ENCODE measurements around the gene MEGF11. TPM values are rescaled to one million over a fixed set of nuclear protein-coding genes. Genes with fewer than 3 reads are reported as not detected.
"Not testable (repeated sequence)": the region's sequence is repeated elsewhere in the genome, so short reads cannot be mapped to it uniquely, and the experiment has no call there.

The MEGF11 gene
- polyA plus RNA-seq, 6 donors from 2014 or later: 1.00 TPM; not detected in 5

GRCh38 chr15:66007663-66008262, 245.8 kb downstream of the MEGF11 start:
- no peaks in the 10 kb centered on the region for H3K9me3 Mint-ChIP-seq
- no peaks in the 10 kb centered on the region for H3K4me1 Mint-ChIP-seq
- no peak overlapping the region for H3K27ac Mint-ChIP-seq
- ATAC-seq (ENCODE audit: low read depth in 2 of 2) (no peak), DNase-seq (no peak)
- H3K27me3 Mint-ChIP-seq: peaks cover 8 to 33% (median 22%) of the 10 kb centered on the region in 3 donors
- no peak overlapping the region for H3K4me3 Mint-ChIP-seq
- no peaks in the 10 kb centered on the region for H3K36me3 Mint-ChIP-seq

GRCh38 chr15:66006986-66007385, 246.6 kb downstream of the MEGF11 start:
- no peaks in the 10 kb centered on the region for H3K36me3 Mint-ChIP-seq
- H3K27me3 Mint-ChIP-seq: peaks cover 8 to 33% (median 22%) of the 10 kb centered on the region in 3 donors
- ATAC-seq (ENCODE audit: low read depth in 2 of 2) (no peak), DNase-seq (no peak)
- H3K27ac Mint-ChIP-seq: peak overlapping the region in 1 of 6 donors; percentile 29
- H3K4me1 Mint-ChIP-seq: no peaks in the 10 kb centered on the region
- no peak overlapping the region for H3K4me3 Mint-ChIP-seq
- no peaks in the 10 kb centered on the region for H3K9me3 Mint-ChIP-seq

GRCh38 chr15:66004618-66005262, 248.8 kb downstream of the MEGF11 start:
- Mint-ChIP-seq H3K27me3 (peaks cover 8 to 50% (median 31%) of the 10 kb centered on the region in 3 donors), H3K4me1 (no peaks in the 10 kb centered on the region), H3K4me3 (no peak overlapping the region), H3K36me3 (no peaks in the 10 kb centered on the region), H3K27ac (no peak overlapping the region), H3K9me3 (no peaks in the 10 kb centered on the region)
- ATAC-seq (ENCODE audit: low read depth in 2 of 2) (no peak), DNase-seq (no peak)

- Mint-ChIP-seq H3K27me3 (peaks cover 8 to 50% (median 36%) of the 10 kb centered on the region in 3 donors), H3K27ac (peak overlapping the region in 1 of 6 donors; percentile 57), H3K4me3 (peak overlapping the region in 1 of 8 donors; percentile 29)
- not testable (repeated sequence) for H3K4me1 Mint-ChIP-seq; H3K36me3 Mint-ChIP-seq; ATAC-seq (ENCODE audit: low read depth in 2 of 2); H3K9me3 Mint-ChIP-seq; DNase-seq
Observed at GRCh38 chr15:66003129-66003528, 250.4 kb downstream of the MEGF11 start.

GRCh38 chr15:66001717-66002426, 251.7 kb downstream of the MEGF11 start:
- no peaks in the 10 kb centered on the region for H3K9me3 Mint-ChIP-seq
- H3K4me3 Mint-ChIP-seq: no peak overlapping the region
- no peak for DNase-seq
- H3K27me3 Mint-ChIP-seq: peaks cover 14 to 51% (median 36%) of the 10 kb centered on the region in 3 donors
- ATAC-seq (ENCODE audit: low read depth in 2 of 2): no peak
- H3K27ac Mint-ChIP-seq: no peak overlapping the region
- H3K36me3 Mint-ChIP-seq: no peaks in the 10 kb centered on the region
- H3K4me1 Mint-ChIP-seq: no peaks in the 10 kb centered on the region

- Mint-ChIP-seq H3K4me3 (no peak overlapping the region), H3K27me3 (peaks cover 14 to 42% (median 36%) of the 10 kb centered on the region in 3 donors), H3K9me3 (peaks cover 0 to 2% (median 0%) of the 10 kb centered on the region in 7 donors), H3K27ac (no peak overlapping the region), H3K36me3 (no peaks in the 10 kb centered on the region), H3K4me1 (no peaks in the 10 kb centered on the region)
- no peak for ATAC-seq (ENCODE audit: low read depth in 2 of 2)
- no peak for DNase-seq
Observed at GRCh38 chr15:66001042-66001441, 252.5 kb downstream of the MEGF11 start.

GRCh38 chr15:65998486-65998885, 255.1 kb downstream of the MEGF11 start:
- Mint-ChIP-seq H3K36me3 (no peaks in the 10 kb centered on the region), H3K27ac (no peak overlapping the region), H3K9me3 (peaks cover 0 to 2% (median 0%) of the 10 kb centered on the region in 7 donors), H3K27me3 (peaks cover 11 to 46% (median 33%) of the 10 kb centered on the region in 3 donors), H3K4me3 (no peak overlapping the region), H3K4me1 (peaks cover 0 to 5% (median 0%) of the 10 kb centered on the region in 3 donors)
- DNase-seq (no peak), ATAC-seq (ENCODE audit: low read depth in 2 of 2) (no peak)

- Mint-ChIP-seq H3K9me3 (peaks cover 0 to 2% (median 0%) of the 10 kb centered on the region in 7 donors), H3K27ac (no peak overlapping the region), H3K36me3 (no peaks in the 10 kb centered on the region), H3K27me3 (peaks cover 20 to 57% (median 41%) of the 10 kb centered on the region in 3 donors), H3K4me1 (peaks cover 0 to 5% (median 0%) of the 10 kb centered on the region in 3 donors), H3K4me3 (no peak overlapping the region)
- DNase-seq (no peak), ATAC-seq (ENCODE audit: low read depth in 2 of 2) (no peak)
Observed at GRCh38 chr15:65996901-65997300, 256.6 kb downstream of the MEGF11 start.

- H3K27me3 Mint-ChIP-seq: peaks cover 25 to 56% (median 42%) of the 10 kb centered on the region in 3 donors
Observed at GRCh38 chr15:65994832-65995231, 258.7 kb downstream of the MEGF11 start.

GRCh38 chr15:65993762-65994161, 259.8 kb downstream of the MEGF11 start:
- H3K4me3 Mint-ChIP-seq: no peak overlapping the region
- no peak for ATAC-seq (ENCODE audit: low read depth in 2 of 2)
- H3K36me3 Mint-ChIP-seq: no peaks in the 10 kb centered on the region
- peaks cover 0 to 5% (median 0%) of the 10 kb centered on the region in 3 donors for H3K4me1 Mint-ChIP-seq
- no peak for DNase-seq
- peaks cover 0 to 2% (median 0%) of the 10 kb centered on the region in 7 donors for H3K9me3 Mint-ChIP-seq
- H3K27me3 Mint-ChIP-seq: peaks cover 25 to 60% (median 41%) of the 10 kb centered on the region in 3 donors
- H3K27ac Mint-ChIP-seq: no peak overlapping the region

More at GRCh38 chr15:65994832-65995231, 258.7 kb downstream of the MEGF11 start:
- Mint-ChIP-seq H3K36me3 (no peaks in the 10 kb centered on the region), H3K27ac (peak overlapping the region in 1 of 6 donors; percentile 34), H3K9me3 (peaks cover 0 to 2% (median 0%) of the 10 kb centered on the region in 7 donors), H3K4me3 (no peak overlapping the region), H3K4me1 (peaks cover 0 to 5% (median 0%) of the 10 kb centered on the region in 3 donors)
- DNase-seq: no peak
- ATAC-seq (ENCODE audit: low read depth in 2 of 2): no peak

GRCh38 chr15:65993236-65993635, 260.3 kb downstream of the MEGF11 start:
- no peak for ATAC-seq (ENCODE audit: low read depth in 2 of 2)
- Mint-ChIP-seq H3K9me3 (peaks cover 0 to 2% (median 0%) of the 10 kb centered on the region in 7 donors), H3K4me1 (peaks cover 0 to 5% (median 0%) of the 10 kb centered on the region in 3 donors), H3K4me3 (no peak overlapping the region), H3K36me3 (no peaks in the 10 kb centered on the region), H3K27me3 (peaks cover 25 to 63% (median 46%) of the 10 kb centered on the region in 3 donors), H3K27ac (no peak overlapping the region)
- no peak for DNase-seq

- peaks cover 19 to 58% (median 55%) of the 10 kb centered on the region in 3 donors for H3K27me3 Mint-ChIP-seq
- peaks cover 0 to 2% (median 0%) of the 10 kb centered on the region in 7 donors for H3K9me3 Mint-ChIP-seq
- H3K4me1 Mint-ChIP-seq: peaks cover 0 to 5% (median 0%) of the 10 kb centered on the region in 3 donors
- no peaks in the 10 kb centered on the region for H3K36me3 Mint-ChIP-seq
- H3K4me3 Mint-ChIP-seq: no peak overlapping the region
- DNase-seq (no peak), ATAC-seq (ENCODE audit: low read depth in 2 of 2) (no peak)
- no peak overlapping the region for H3K27ac Mint-ChIP-seq
Observed at GRCh38 chr15:65991721-65992483, 261.6 kb downstream of the MEGF11 start.
